RWPE1 (cell line): Measurements from ENCODE around the gene SGSM2.

Experiments
- CTCF ChIA-PET: fragments of 350-600 bp; sonication (Branson Sonifier 250); formaldehyde crosslinking; extraction: SDS; loops from one replicate; lab custom pipeline; 2021; lab: Yijun Ruan, JAX
- POLR2A ChIA-PET: fragments of 400-600 bp; formaldehyde crosslinking; extraction: SDS; loops from one replicate; lab custom pipeline; 2020; ENCODE audit warnings: antibody characterized with exemption; ENCODE audit not compliant: low non-redundant PET; lab: Yijun Ruan, JAX
- DNase-seq: peaks from one replicate; pipeline ENCODE4 v3.0.0; 2012; ENCODE audit warnings: low spot score
- H3K27ac ChIP-seq: fragments of 450-650 bp; 2 replicates; pipeline ENCODE4 v1.5.1; 2017
- TF ChIP-seq, protein P1 (sequence below): fragments of 450-650 bp; conservative IDR thresholded peaks from 2 replicates; pipeline ENCODE4 v1.5.1; 2017; ENCODE audit warnings: low read depth, mild to moderate bottlenecking

The SGSM2 gene

GRCh38 chr17:2323629-2324314 lies 13.5 kb upstream of the SGSM2 start:
- H3K27ac ChIP-seq: no peak overlapping the region
- DNase-seq: no peak
- CTCF ChIA-PET: interaction anchor here (0.6 kb wide), 1 partner anchor 25 kb away, joined by 5 read pairs; no protein-coding TSS in a partner anchor
- POLR2A ChIA-PET: no interaction called here
- TF ChIP-seq, protein P1, sequence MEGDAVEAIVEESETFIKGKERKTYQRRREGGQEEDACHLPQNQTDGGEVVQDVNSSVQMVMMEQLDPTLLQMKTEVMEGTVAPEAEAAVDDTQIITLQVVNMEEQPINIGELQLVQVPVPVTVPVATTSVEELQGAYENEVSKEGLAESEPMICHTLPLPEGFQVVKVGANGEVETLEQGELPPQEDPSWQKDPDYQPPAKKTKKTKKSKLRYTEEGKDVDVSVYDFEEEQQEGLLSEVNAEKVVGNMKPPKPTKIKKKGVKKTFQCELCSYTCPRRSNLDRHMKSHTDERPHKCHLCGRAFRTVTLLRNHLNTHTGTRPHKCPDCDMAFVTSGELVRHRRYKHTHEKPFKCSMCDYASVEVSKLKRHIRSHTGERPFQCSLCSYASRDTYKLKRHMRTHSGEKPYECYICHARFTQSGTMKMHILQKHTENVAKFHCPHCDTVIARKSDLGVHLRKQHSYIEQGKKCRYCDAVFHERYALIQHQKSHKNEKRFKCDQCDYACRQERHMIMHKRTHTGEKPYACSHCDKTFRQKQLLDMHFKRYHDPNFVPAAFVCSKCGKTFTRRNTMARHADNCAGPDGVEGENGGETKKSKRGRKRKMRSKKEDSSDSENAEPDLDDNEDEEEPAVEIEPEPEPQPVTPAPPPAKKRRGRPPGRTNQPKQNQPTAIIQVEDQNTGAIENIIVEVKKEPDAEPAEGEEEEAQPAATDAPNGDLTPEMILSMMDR: no peak

- H3K27ac ChIP-seq: no peak overlapping the region
- ChIA-PET POLR2A (no interaction called here), CTCF (no interaction called here)
- TF ChIP-seq, protein P1: no peak
- no peak for DNase-seq
Observed at GRCh38 chr17:2331303-2331702, 6.0 kb upstream of the SGSM2 start.

- TF ChIP-seq, protein P1: no peak
- DNase-seq: peak; percentile 20
- CTCF ChIA-PET: interaction anchor here (0.6 to 2.1 kb wide), 4 partner anchors 17 to 61 kb away, joined by 3 to 9 read pairs (median 6); no protein-coding TSS in a partner anchor
- POLR2A ChIA-PET: interaction anchor here (0.5 to 1.3 kb wide), 6 partner anchors 12 to 420 kb away, joined by 3 to 5 read pairs (median 4); partner anchors contain the start of genes SMG6 and SRR
- H3K27ac ChIP-seq: peak overlapping the region; percentile 89
Observed at GRCh38 chr17:2335726-2336214, 1.5 kb upstream of the SGSM2 start.

- POLR2A ChIA-PET: interaction anchor here (0.5 to 1.3 kb wide), 6 partner anchors 12 to 421 kb away, joined by 3 to 5 read pairs (median 3); partner anchors contain the start of genes SMG6 and SRR
- TF ChIP-seq, protein P1: peak; percentile 24
- CTCF ChIA-PET: interaction anchor here (0.6 to 2.1 kb wide), 5 partner anchors 16 to 288 kb away, joined by 3 to 9 read pairs (median 4); no protein-coding TSS in a partner anchor
- peak; percentile 96 for DNase-seq
- peak within 1 kb of the TSS; percentile 89 for H3K27ac ChIP-seq
Observed at GRCh38 chr17:2336215-2336851, 968 bp upstream of the SGSM2 start, which contains the start of gene TSR1. TSS of gene TSR1 (minus strand) at chr17:2336457. CDS start at chr17:2336427, 30 bp downstream.

GRCh38 chr17:2337544-2338314 lies 428 bp downstream of the SGSM2 start:
- TF ChIP-seq, protein P1: no peak
- H3K27ac ChIP-seq: peak overlapping the region; percentile 89
- peak; percentile 64 for DNase-seq
- CTCF ChIA-PET: interaction anchor here (0.7 to 2.1 kb wide), 2 partner anchors 15 to 24 kb away, joined by 3 to 7 read pairs; no protein-coding TSS in a partner anchor
- POLR2A ChIA-PET: interaction anchor here (0.5 kb wide), 1 partner anchor 9 kb away, joined by 7 read pairs; no protein-coding TSS in a partner anchor
